Measurements from ENCODE around the gene PPFIBP2. TPM values are rescaled to one million over a fixed set of nuclear protein-coding genes. Genes with fewer than 3 reads are reported as not detected.

Gene PPFIBP2
- total and polyA plus RNA-seq, 2 of the 13 experiments (the other 11 are each of a cell fraction or from before 2014, with no cell fraction given), result 15.0 to 52.5 TPM

GRCh38 chr11:7572001-7572712 is 58.4 kb downstream of the PPFIBP2 start (continued):
- TF ChIP-seq PLSCR1 (CRISPR knock-in tag; IDR thresholded peaks at IDR 0.05; ENCODE audit: borderline replicate concordance) (no peak), SAFB2 (CRISPR knock-in tag; IDR thresholded peaks at IDR 0.05; ENCODE audit: borderline replicate concordance, low read depth) (no peak), SMYD3 (CRISPR knock-in tag; IDR thresholded peaks at IDR 0.05) (no peak), ZSCAN5A (CRISPR knock-in tag; IDR thresholded peaks at IDR 0.05; ENCODE audit: borderline replicate concordance) (0 out of 2 replicates have a peak, but pooled peaks have one; percentile 47), POLR2AphosphoS5 (IDR thresholded peaks at IDR 0.05; ENCODE audit: low read depth, low read length) (no peak), CREBL2 (CRISPR knock-in tag; IDR thresholded peaks at IDR 0.05; ENCODE audit: borderline replicate concordance) (no peak), STAT5B (CRISPR knock-in tag; IDR thresholded peaks at IDR 0.05) (no peak), E2F5 (CRISPR knock-in tag; conservative IDR thresholded peaks at IDR 0.05) (no peak), SYNCRIP (IDR thresholded peaks at IDR 0.05; ENCODE audit: insufficient read depth, low read depth, low read length) (no peak), HOXA5 (CRISPR knock-in tag; IDR thresholded peaks at IDR 0.05) (no peak; the same call in 1 of the 2 replicates), SNAI1 (CRISPR knock-in tag; IDR thresholded peaks at IDR 0.05; ENCODE audit: borderline replicate concordance) (no peak), ZNF770 (CRISPR knock-in tag; IDR thresholded peaks at IDR 0.05) (no peak), NKX3-1 (CRISPR knock-in tag; IDR thresholded peaks at IDR 0.05) (0 out of 2 replicates have a peak, but pooled peaks have one; percentile 43), TEF (CRISPR knock-in tag; IDR thresholded peaks at IDR 0.05) (no peak), ZNF20 (CRISPR knock-in tag; IDR thresholded peaks at IDR 0.05) (no peak), ZNF501 (CRISPR knock-in tag; IDR thresholded peaks at IDR 0.05) (peak; percentile 71), SNAPC4 (CRISPR knock-in tag; IDR thresholded peaks at IDR 0.05) (no peak)
